H7 (cell line): ENCODE data around the gene TGM2. TPM values are rescaled to one million over a fixed set of nuclear protein-coding genes. Genes with fewer than 3 reads are reported as not detected.

Experiments
- DNase-seq: peaks from one replicate; pipeline ENCODE4 v3.0.0; 2012
- H3K27me3 ChIP-seq: 2 replicates; pipeline ENCODE4 v1.6.0; 2011; ENCODE audit warnings: mild to moderate bottlenecking, low read length; ENCODE audit not compliant: control insufficient read depth, insufficient read depth
- H3K36me3 ChIP-seq: replicated peaks from 2 replicates; pipeline ENCODE4 v1.5.1; 2011; ENCODE audit warnings: low read length; ENCODE audit not compliant: control insufficient read depth, insufficient read depth
- H3K4me3 ChIP-seq: 2 replicates; pipeline ENCODE4 v1.5.1; 2011; ENCODE audit warnings: low read depth, mild to moderate bottlenecking, control low read depth, low read length, moderate library complexity; ENCODE audit not compliant: insufficient read depth
- total RNA-seq: library from RNA; depleted of rRNA; stranded (reverse); fragments of >200 nt; shearing (Covaris generic); gene quantifications from 2 replicates; pipeline ENCODE4 v1.2.3, GENCODE V29; 2014

The TGM2 gene
- total RNA-seq, 1 experiment from 2014 or later: 0.83 TPM

- no peak for DNase-seq
- Histone ChIP-seq H3K4me3 (no peak overlapping the region), H3K27me3 (no peaks in the 10 kb centered on the region), H3K36me3 (no peaks in the 10 kb centered on the region)
Measured at GRCh38 chr20:38141204-38141888, 23.7 kb downstream of the TGM2 start.

GRCh38 chr20:38139977-38140753 lies 24.9 kb downstream of the TGM2 start:
- Histone ChIP-seq H3K4me3 (no peak overlapping the region), H3K27me3 (no peaks in the 10 kb centered on the region), H3K36me3 (no peaks in the 10 kb centered on the region)
- no peak for DNase-seq

DNA sequence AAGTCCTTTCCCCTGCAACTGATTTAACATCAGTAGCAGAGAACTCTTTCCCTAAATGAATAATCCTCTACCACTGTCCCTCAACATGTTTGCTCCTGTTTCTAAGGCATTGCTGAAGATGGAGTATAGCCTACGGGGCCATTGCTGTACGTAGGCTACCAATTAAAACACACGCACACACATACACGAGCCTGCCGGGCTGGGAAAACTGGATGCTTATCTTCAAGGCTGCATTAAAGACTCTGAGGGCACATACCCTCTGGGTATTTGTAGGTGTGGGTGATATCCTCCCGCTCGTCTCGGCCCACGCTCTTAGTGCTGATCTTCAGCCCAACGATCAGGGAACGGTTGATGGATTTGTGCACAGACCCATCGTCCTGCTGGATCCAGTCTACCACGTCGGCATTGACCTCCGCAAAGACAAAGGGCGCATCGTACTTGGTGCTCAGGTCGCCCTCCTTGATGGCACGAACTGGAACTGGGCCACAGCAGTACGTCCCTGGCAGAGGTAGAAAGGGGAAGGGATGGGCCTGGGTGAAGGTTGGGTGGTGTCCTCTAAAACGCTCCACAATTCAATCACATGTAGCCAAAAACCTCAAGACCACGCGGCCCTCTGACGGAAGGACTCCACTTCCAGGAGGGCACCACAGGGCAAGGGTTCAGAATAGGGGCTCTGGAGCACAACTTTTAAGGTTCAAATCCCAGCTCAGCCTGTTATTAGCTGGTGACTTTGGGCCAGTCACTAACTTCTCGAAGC lies 25.7 kb downstream of the TGM2 start:
- no peak for DNase-seq
- no peaks in the 10 kb centered on the region for H3K36me3 ChIP-seq
- no peaks in the 10 kb centered on the region for H3K27me3 ChIP-seq

GRCh38 chr20:38138086-38138778 lies 26.8 kb downstream of the TGM2 start:
- Histone ChIP-seq H3K4me3 (no peak overlapping the region), H3K36me3 (no peaks in the 10 kb centered on the region), H3K27me3 (no peaks in the 10 kb centered on the region)
- no peak for DNase-seq

More for the DNA sequence above, 25.7 kb downstream of the TGM2 start:
- no peak overlapping the region for H3K4me3 ChIP-seq

DNA sequence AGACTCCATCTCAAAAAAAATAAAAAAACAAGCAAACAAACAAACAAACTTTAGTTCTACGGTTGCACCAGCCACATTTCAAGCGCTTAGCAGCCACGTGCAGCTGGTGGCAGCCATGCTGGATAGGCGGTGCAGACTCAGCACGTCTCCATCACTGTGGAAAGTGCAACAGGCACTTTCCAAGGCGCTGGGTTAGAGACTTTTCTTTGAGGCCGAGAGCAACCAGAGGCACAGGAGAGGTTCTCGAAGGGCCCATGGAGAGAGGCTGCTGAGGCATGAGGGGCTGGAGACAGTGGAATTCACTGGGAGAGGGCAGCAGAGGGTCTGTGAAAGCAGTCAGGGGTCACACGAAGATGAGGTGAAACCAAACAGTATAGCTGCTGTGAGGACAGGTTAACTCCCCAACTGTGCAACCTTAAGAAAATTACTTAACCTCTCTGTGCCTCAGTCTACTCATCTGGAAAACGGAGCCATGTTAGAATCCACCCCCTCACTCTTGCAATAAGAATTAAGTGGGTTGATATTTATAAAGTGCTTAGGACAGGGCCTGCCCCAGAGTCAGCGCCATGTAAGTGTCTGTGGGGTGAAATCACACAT lies 27.5 kb downstream of the TGM2 start:
- no peak for DNase-seq
- H3K36me3 ChIP-seq: no peaks in the 10 kb centered on the region
- H3K4me3 ChIP-seq: no peak overlapping the region
- H3K27me3 ChIP-seq: no peaks in the 10 kb centered on the region

GRCh38 chr20:38136421-38137245 lies 28.4 kb downstream of the TGM2 start:
- DNase-seq: no peak
- Histone ChIP-seq H3K4me3 (no peak overlapping the region), H3K36me3 (no peaks in the 10 kb centered on the region), H3K27me3 (no peaks in the 10 kb centered on the region)

DNA sequence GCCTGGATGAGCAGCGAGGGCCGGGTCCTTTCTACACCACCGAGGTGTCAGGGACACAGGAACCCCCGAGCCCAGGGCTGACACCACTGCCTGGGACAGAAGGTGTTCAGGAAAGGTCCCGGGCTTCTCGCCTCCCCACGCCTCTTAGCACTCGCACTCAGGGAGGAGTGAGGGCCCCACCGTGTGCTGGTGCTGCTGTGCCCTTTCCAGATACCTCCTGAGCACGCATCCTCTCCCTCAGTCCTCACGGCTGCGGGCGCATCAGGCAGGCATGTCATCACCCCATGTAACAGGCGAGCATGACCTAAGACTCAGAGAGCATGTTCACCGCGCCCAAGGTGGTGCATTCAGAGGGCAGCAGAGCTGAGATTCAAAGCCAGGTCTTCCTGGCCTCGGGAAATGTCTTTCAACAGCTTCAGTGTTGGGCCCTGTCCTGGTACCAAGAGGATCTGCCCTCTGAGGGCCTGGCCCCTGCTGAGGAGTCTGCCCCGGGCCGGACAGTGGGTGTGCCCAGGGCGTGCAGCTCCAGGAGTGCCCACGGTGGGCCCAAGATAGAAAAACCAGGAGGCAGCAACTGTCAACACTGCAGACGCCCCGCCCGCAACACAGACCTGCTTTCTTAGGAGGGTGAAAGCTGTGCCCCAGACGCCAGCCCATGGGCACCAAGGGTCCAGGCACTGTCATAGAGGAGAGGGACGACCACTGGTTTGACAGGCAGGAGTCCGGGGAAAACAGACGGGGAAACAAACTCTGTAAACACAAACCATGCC lies 29.2 kb downstream of the TGM2 start:
- Histone ChIP-seq H3K4me3 (no peak overlapping the region), H3K27me3 (no peaks in the 10 kb centered on the region), H3K36me3 (no peaks in the 10 kb centered on the region)
- no peak for DNase-seq

GRCh38 chr20:38135271-38135650 lies 29.8 kb downstream of the TGM2 start:
- no peak for DNase-seq
- Histone ChIP-seq H3K4me3 (no peak overlapping the region), H3K27me3 (no peaks in the 10 kb centered on the region), H3K36me3 (no peaks in the 10 kb centered on the region)

DNA sequence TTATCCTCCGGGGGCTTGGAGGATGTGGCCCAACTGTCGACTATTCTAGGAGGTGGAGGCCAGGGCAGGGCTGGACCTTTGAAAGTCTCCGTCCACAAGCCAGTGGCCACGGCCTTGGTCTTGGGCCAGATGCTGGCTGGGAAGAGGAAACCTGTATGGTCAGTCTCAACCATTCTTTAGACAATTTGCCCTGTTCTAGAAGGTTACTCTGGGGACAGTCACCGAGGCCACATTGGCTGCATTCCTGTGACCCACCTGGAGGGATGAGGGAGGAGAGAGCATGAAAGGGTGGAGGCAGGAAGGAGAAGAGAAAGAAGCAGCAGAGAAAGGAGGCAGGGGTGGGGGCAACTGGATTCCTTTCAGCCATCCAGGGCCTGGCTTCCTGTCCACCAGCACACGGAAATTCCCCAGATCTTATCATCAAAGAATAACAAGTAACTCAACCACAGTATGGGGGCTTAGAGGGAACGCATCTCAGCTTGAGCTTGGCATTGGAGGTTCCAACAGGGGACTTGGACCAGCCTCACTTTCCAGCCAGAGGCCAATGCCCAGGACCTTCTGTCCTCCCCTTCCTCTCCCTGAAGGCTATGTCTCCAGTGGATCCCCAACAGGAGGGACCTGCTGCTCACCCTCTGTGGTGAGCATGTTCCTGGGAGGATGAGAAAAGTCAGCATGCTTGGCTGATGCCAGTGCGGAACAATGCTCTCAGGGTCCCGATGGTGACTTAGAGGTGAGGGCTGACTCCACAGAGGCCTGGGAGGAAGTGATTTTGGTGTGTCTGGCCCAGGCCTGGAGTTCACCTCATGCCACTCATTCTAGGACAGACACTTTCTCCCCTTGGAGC lies 30.4 kb downstream of the TGM2 start:
- no peaks in the 10 kb centered on the region for H3K27me3 ChIP-seq
- H3K36me3 ChIP-seq: no peaks in the 10 kb centered on the region
- no peak for DNase-seq
- no peak overlapping the region for H3K4me3 ChIP-seq

- H3K36me3 ChIP-seq: no peaks in the 10 kb centered on the region
- no peaks in the 10 kb centered on the region for H3K27me3 ChIP-seq
- H3K4me3 ChIP-seq: no peak overlapping the region
- DNase-seq: no peak
Measured at GRCh38 chr20:38133680-38134426, 31.2 kb downstream of the TGM2 start.

GRCh38 chr20:38132910-38133501 lies 32.1 kb downstream of the TGM2 start:
- H3K27me3 ChIP-seq: no peaks in the 10 kb centered on the region
- no peaks in the 10 kb centered on the region for H3K36me3 ChIP-seq
- no peak overlapping the region for H3K4me3 ChIP-seq
- peak; percentile 10 for DNase-seq
